Measurements from ENCODE around the gene SCRG1. TPM values are rescaled to one million over a fixed set of nuclear protein-coding genes. Genes with fewer than 3 reads are reported as not detected.
A peak's percentile ranks its signal among the peaks of the same experiment; 100 is the strongest.

SCRG1 gene
- total RNA-seq, 1 experiment from 2014 or later = not detected

- Histone ChIP-seq H3K4me2 (peak overlapping the region; percentile 91), H4K20me1 (ENCODE audit: insufficient read depth) (no peaks in the 10 kb centered on the region), H3F3A (ENCODE audit: insufficient read depth, low read depth) (0 out of 2 replicates have a peak, but pooled peaks cover 3% of the 10 kb centered on the region), H3K9me2 (ENCODE audit: insufficient read depth) (no peaks in the 10 kb centered on the region), H3K9me3 (ENCODE audit: insufficient read depth, low read depth) (no peaks in the 10 kb centered on the region), H3K36me3 (ENCODE audit: low read depth) (no peaks in the 10 kb centered on the region), H3K27me3 (ENCODE audit: insufficient read depth, low read depth) (no peaks in the 10 kb centered on the region), H3K4me3 (peak overlapping the region; percentile 82), H3K27ac (no peak overlapping the region), H3K79me2 (ENCODE audit: low read depth) (0 out of 2 replicates have a peak, but pooled peaks cover 2% of the 10 kb centered on the region), H3K4me1 (replicated peaks; ENCODE audit: insufficient read depth) (no peaks in the 10 kb centered on the region), H2AFZ (peak overlapping the region; percentile 99)
- TF ChIP-seq EZH2 (IDR thresholded peaks at IDR 0.05; ENCODE audit: low read depth) (no peak), CTCF (conservative IDR thresholded peaks at IDR 0.05) (no peak)
- intact Hi-C loops (cut with micrococcal nuclease; ENCODE audit: unreplicated experiment) = loop anchor here (1.0 to 2.0 kb wide), 2 partner anchors 45 to 203 kb away; partner anchors contain the start of gene GALNT7
- CTCF ChIA-PET = interaction anchor here (1.4 kb wide), 1 partner anchor 358 kb away, joined by 6 read pairs; no protein-coding TSS in a partner anchor
- TSS peak; percentile 22 for BruUV-seq (replicated peaks)
- POLR2A ChIA-PET (ENCODE audit: unreplicated experiment) = interaction anchor here (0.6 to 0.7 kb wide), 3 partner anchors 204 to 1030 kb away, joined by 4 to 33 read pairs (median 5); no protein-coding TSS in a partner anchor
- peak; percentile 48 to 56 for DNase-seq
Measured at GRCh38 chr4:173371292-173372192, 27.4 kb downstream of the SCRG1 start.

GRCh38 chr4:173370477-173371291 lies 28.2 kb downstream of the SCRG1 start, which contains the start of gene SAP30:
SAP30 (plus strand) TSS chr4:173370954; CDS start chr4:173371183, 229 bp downstream.
- Histone ChIP-seq H3K9me3 (ENCODE audit: insufficient read depth, low read depth) (no peaks in the 10 kb centered on the region), H3F3A (ENCODE audit: insufficient read depth, low read depth) (0 out of 2 replicates have a peak, but pooled peaks cover 3% of the 10 kb centered on the region), H3K27me3 (ENCODE audit: insufficient read depth, low read depth) (no peaks in the 10 kb centered on the region), H3K27ac (peak within 1 kb of the TSS; percentile 59), H2AFZ (peak within 1 kb of the TSS; percentile 99), H3K9me2 (ENCODE audit: insufficient read depth) (no peaks in the 10 kb centered on the region), H3K4me1 (replicated peaks; ENCODE audit: insufficient read depth) (no peaks in the 10 kb centered on the region), H4K20me1 (ENCODE audit: insufficient read depth) (no peaks in the 10 kb centered on the region), H3K36me3 (ENCODE audit: low read depth) (no peaks in the 10 kb centered on the region), H3K79me2 (ENCODE audit: low read depth) (0 out of 2 replicates have a peak, but pooled peaks cover 2% of the 10 kb centered on the region), H3K4me2 (peak within 1 kb of the TSS; percentile 91), H3K4me3 (peak within 1 kb of the TSS; percentile 82)
- TF ChIP-seq CTCF (conservative IDR thresholded peaks at IDR 0.05) (no peak), EZH2 (IDR thresholded peaks at IDR 0.05; ENCODE audit: low read depth) (no peak)
- ChIA-PET POLR2A (ENCODE audit: unreplicated experiment) (interaction anchor here (0.7 kb wide), 1 partner anchor 322 kb away, joined by 33 read pairs; no protein-coding TSS in a partner anchor), CTCF (interaction anchor here (0.7 kb wide), 3 partner anchors 10 to 647 kb away, joined by 5 to 7 read pairs (median 6); no protein-coding TSS in a partner anchor)
- BruUV-seq (replicated peaks) = no TSS peak
- DNase-seq = peak; percentile 82 to 93
- intact Hi-C loops (cut with micrococcal nuclease; ENCODE audit: unreplicated experiment) = loop anchor here (1.0 to 2.0 kb wide), 3 partner anchors 36 to 202 kb away; partner anchors contain the start of genes GALNT7 and HMGB2

Measured in PC-9 (cell line).